Fibroblast of lung (primary cell): ENCODE data around the gene POLR2F. TPM values are rescaled to one million over a fixed set of nuclear protein-coding genes. Genes with fewer than 3 reads are reported as not detected.

Experiments used
- DNase-seq, 2 donors: peaks; one replicate each; pipeline versions ENCODE4 v3.0.0 to v3.0.0-alpha.2; 2010; ENCODE audit warnings: low read depth in 2 of 2
- H2AFZ ChIP-seq: 2 replicates; pipeline ENCODE4 v1.5.1; 2012; ENCODE audit warnings: low read length, control low read depth, inconsistent platforms
- H3K27ac ChIP-seq: 2 replicates; pipeline ENCODE4 v1.5.1; 2011; ENCODE audit warnings: low read length, control low read depth; ENCODE audit not compliant: insufficient read depth
- H3K27me3 ChIP-seq: 2 replicates; pipeline ENCODE4 v1.5.1; 2011; ENCODE audit warnings: mild to moderate bottlenecking, low read length; ENCODE audit not compliant: control insufficient read depth, insufficient read depth
- H3K36me3 ChIP-seq: 2 replicates; pipeline ENCODE4 v1.5.1; 2011; ENCODE audit warnings: low read length; ENCODE audit not compliant: control insufficient read depth, insufficient read depth
- H3K4me1 ChIP-seq: 2 replicates; pipeline ENCODE4 v1.5.1; 2011; ENCODE audit warnings: low read length; ENCODE audit not compliant: control insufficient read depth, insufficient read depth; ENCODE audit errors: extremely low read depth
- H3K4me2 ChIP-seq: 2 replicates; pipeline ENCODE4 v1.5.1; 2011; ENCODE audit warnings: low read length, control low read depth; ENCODE audit not compliant: insufficient read depth; ENCODE audit errors: extremely low read depth
- H3K4me3 ChIP-seq, 4 experiments: fragments of 200-600 bp in 1 of 4; sonication (generic) in 1 of 4; replicated peaks in 1 of 4; 2 replicates each; pipeline ENCODE4 v1.5.1; 2011 to 2016; ENCODE audit warnings: low read length in 4 of 4, low read depth in 3 of 4, mild to moderate bottlenecking in 3 of 4, control low read depth in 2 of 4, inconsistent platforms in 1 of 4, mixed read lengths in 1 of 4; ENCODE audit not compliant: insufficient read depth in 1 of 4; ENCODE audit errors: control extremely low read depth in 1 of 4
- H3K79me2 ChIP-seq: 2 replicates; pipeline ENCODE4 v1.5.1; 2012; ENCODE audit warnings: mild to moderate bottlenecking, low read length, inconsistent platforms; ENCODE audit not compliant: control insufficient read depth, insufficient read depth
- H3K9ac ChIP-seq: 2 replicates; pipeline ENCODE4 v1.5.1; 2011; ENCODE audit warnings: mild to moderate bottlenecking, low read length, control low read depth; ENCODE audit not compliant: insufficient read depth
- H3K9me3 ChIP-seq: 2 replicates; pipeline ENCODE4 v1.5.1; 2012; ENCODE audit warnings: low read depth, low read length; ENCODE audit not compliant: control insufficient read depth, insufficient read depth
- H4K20me1 ChIP-seq: 2 replicates; pipeline ENCODE4 v1.5.1; 2011; ENCODE audit warnings: low read length; ENCODE audit not compliant: control insufficient read depth, insufficient read depth; ENCODE audit errors: extremely low read depth
- EZH2 ChIP-seq: IDR thresholded peaks from 2 replicates; pipeline ENCODE4 v1.5.1; 2012; ENCODE audit warnings: low read length, control low read depth, mild to moderate bottlenecking; ENCODE audit errors: missing control alignments
- polyA plus RNA-seq, 2 donors: library from polyadenylated mRNA; depleted of rRNA in 1 of 2; stranded (reverse) in 1 of 2; unstranded in 1 of 2; fragments of >200 nt; gene quantifications; 2 replicates each; pipeline ENCODE4 v1.2.1, GENCODE V29; 2011 to 2012; ENCODE audit warnings: missing spikeins in 1 of 2
- total RNA-seq: library from RNA; depleted of rRNA; stranded (reverse); fragments of >200 nt; gene quantifications from 2 replicates; pipeline ENCODE4 v1.2.1, GENCODE V29; 2014
- TF ChIP-seq, protein P1 (sequence below), 2 donors: IDR thresholded peaks in 1 of 2; conservative IDR thresholded peaks in 1 of 2; 1 replicate in 1 of 2; 2 replicates in 1 of 2; pipeline ENCODE4 v1.5.1; 2011 to 2012; ENCODE audit warnings: low read length in 2 of 2, control low read depth in 1 of 2, inconsistent platforms in 1 of 2, low read depth in 1 of 2, mild to moderate bottlenecking in 1 of 2

Gene POLR2F
- total and polyA plus RNA-seq, 2 donors (not counting 1 experiment from before 2014, with no cell fraction given): 31.9 to 82.0 TPM

DNA sequence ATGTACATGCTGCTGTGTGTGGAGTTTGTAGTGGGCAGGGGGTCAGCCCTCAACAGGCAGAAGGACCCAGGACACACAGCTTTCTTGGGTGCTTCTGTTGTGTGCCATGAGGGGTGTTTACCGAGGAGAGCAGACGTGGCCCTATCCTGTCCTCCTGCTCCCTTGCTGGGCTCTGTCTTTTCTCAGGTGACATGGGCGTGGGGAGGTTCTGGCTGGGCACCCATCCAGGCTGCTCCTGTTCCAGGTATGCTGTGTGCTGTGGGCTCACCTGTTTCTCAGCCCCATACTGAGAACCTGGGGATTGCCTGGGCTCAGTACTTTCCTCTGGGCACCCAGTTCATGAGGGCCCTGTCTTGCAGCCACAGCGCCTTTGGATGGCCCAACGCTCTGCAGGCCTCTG, 24.1 kb upstream of the POLR2F start:
- no peak overlapping the region for H3K4me2 ChIP-seq
- H3K79me2 ChIP-seq: no peaks in the 10 kb centered on the region
- no peaks in the 10 kb centered on the region for H3K9me3 ChIP-seq
- H4K20me1 ChIP-seq: no peaks in the 10 kb centered on the region
- no peak overlapping the region for H3K9ac ChIP-seq
- H3K4me3 ChIP-seq: no peak overlapping the region
- DNase-seq: no peak
- H3K27me3 ChIP-seq: no peaks in the 10 kb centered on the region
- TF ChIP-seq, protein P1, sequence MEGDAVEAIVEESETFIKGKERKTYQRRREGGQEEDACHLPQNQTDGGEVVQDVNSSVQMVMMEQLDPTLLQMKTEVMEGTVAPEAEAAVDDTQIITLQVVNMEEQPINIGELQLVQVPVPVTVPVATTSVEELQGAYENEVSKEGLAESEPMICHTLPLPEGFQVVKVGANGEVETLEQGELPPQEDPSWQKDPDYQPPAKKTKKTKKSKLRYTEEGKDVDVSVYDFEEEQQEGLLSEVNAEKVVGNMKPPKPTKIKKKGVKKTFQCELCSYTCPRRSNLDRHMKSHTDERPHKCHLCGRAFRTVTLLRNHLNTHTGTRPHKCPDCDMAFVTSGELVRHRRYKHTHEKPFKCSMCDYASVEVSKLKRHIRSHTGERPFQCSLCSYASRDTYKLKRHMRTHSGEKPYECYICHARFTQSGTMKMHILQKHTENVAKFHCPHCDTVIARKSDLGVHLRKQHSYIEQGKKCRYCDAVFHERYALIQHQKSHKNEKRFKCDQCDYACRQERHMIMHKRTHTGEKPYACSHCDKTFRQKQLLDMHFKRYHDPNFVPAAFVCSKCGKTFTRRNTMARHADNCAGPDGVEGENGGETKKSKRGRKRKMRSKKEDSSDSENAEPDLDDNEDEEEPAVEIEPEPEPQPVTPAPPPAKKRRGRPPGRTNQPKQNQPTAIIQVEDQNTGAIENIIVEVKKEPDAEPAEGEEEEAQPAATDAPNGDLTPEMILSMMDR (conservative IDR thresholded peaks at IDR 0.05 in 1 of 2, IDR thresholded peaks at IDR 0.05 in 1 of 2; ENCODE audit: low read depth in 1 of 2, low read length in 2 of 2): no peak
- no peak for TF ChIP-seq EZH2
- H2AFZ ChIP-seq: no peak overlapping the region
- H3K4me1 ChIP-seq: peaks cover 28% of the 10 kb centered on the region
- no peak overlapping the region for H3K27ac ChIP-seq
- peaks cover 51% of the 10 kb centered on the region for H3K36me3 ChIP-seq

DNA sequence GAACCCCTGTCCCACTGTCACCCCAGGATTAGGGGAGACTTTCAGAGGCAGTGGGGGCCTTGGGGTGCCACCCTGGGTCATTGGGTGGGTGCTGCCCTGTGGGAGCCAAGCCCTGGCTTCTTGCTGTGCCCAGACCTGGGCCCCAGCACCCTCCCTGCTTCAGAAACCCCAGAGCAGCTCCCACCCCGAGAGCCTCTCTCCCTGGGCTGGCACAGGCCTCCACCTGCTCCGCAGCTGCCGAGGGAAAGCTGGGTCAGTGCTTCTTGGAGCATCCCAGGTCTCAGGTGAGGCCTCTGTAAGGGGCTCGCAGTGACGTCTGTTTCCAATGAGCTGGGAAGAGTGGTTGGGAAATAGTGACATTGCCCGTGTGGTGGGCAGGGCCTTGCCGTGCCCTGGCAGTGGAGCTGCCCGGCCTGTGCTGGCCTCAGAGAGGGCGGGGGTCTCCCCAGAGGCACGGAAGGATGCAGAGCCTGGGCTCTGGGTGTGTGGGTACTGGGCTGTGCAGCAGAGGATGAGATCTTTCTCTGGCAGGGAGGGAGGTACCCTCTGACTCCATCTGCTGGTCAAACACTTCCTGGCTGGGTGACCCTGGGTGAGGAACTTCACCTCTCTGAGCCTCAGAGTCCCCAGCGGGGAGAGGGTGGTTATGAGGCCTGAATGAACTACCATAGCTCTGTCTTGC, 23.1 kb upstream of the POLR2F start:
- Histone ChIP-seq H3K36me3 (peaks cover 44% of the 10 kb centered on the region), H3K9me3 (no peaks in the 10 kb centered on the region), H3K27ac (peak overlapping the region; percentile 41), H3K9ac (no peak overlapping the region), H3K4me1 (peaks cover 25% of the 10 kb centered on the region), H3K4me2 (no peak overlapping the region), H3K4me3 (no peak overlapping the region), H3K79me2 (no peaks in the 10 kb centered on the region), H3K27me3 (no peaks in the 10 kb centered on the region), H4K20me1 (no peaks in the 10 kb centered on the region), H2AFZ (no peak overlapping the region)
- TF ChIP-seq, protein P1 (conservative IDR thresholded peaks at IDR 0.05 in 1 of 2, IDR thresholded peaks at IDR 0.05 in 1 of 2; ENCODE audit: low read depth in 1 of 2, low read length in 2 of 2): peak; percentile 60 to 64
- no peak for TF ChIP-seq EZH2
- peak in 1 of 2 donors; percentile 40 for DNase-seq

DNA sequence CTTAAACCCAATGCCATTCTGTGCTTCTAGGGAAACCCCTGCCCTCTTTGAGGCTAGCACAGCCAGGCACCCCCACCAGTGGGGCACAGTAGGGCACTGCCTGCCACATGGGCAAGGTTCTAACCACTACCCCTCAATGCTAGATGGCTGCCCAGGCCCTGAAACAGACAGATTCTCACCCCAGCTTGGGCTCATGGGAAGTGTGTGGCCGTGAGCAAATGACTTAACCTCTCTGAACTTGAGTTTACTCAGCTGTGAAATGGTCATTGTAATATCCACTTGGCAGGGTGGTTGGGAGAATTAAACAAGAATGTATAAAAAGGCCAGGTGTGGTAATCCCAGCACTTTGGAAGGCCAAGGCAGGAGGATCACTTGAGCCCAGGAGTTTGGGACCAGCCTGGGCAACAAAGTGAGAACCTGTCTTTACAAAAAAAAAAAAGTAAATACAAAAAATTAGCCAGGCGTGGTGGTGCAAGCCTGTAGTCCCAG, 22.5 kb upstream of the POLR2F start:
- no peak overlapping the region for H3K9ac ChIP-seq
- no peaks in the 10 kb centered on the region for H3K79me2 ChIP-seq
- no peak overlapping the region for H2AFZ ChIP-seq
- peak overlapping the region; percentile 41 for H3K27ac ChIP-seq
- TF ChIP-seq, protein P1 (conservative IDR thresholded peaks at IDR 0.05 in 1 of 2, IDR thresholded peaks at IDR 0.05 in 1 of 2; ENCODE audit: low read depth in 1 of 2, low read length in 2 of 2): no peak
- TF ChIP-seq EZH2: no peak
- no peak overlapping the region for H3K4me3 ChIP-seq
- H4K20me1 ChIP-seq: no peaks in the 10 kb centered on the region
- no peak for DNase-seq
- H3K4me2 ChIP-seq: no peak overlapping the region
- H3K9me3 ChIP-seq: no peaks in the 10 kb centered on the region
- peaks cover 24% of the 10 kb centered on the region for H3K4me1 ChIP-seq
- H3K27me3 ChIP-seq: no peaks in the 10 kb centered on the region
- H3K36me3 ChIP-seq: peaks cover 40% of the 10 kb centered on the region
